Right atrium auricular region (tissue), 2 donors: Measurements from ENCODE around the gene PPP2R5C. TPM values are rescaled to one million over a fixed set of nuclear protein-coding genes. Genes with fewer than 3 reads are reported as not detected.

Source experiments
- DNase-seq: peaks from one replicate; pipeline ENCODE4 v3.0.0-alpha.2; 2019; ENCODE audit warnings: low spot score
- H3K27ac ChIP-seq, 2 donors: fragments of 200-600 bp; sonication (generic); 1 replicate in 1 of 2; 2 replicates in 1 of 2; pipeline ENCODE4 v1.5.1; 2016 to 2019
- H3K27me3 ChIP-seq, 2 donors: fragments of 200-600 bp; sonication (generic); one replicate each; pipeline versions ENCODE4 v1.5.1 to v1.6.0; 2017 to 2019
- H3K36me3 ChIP-seq: fragments of 200-600 bp; sonication (generic); one replicate; pipeline ENCODE4 v1.5.1; 2016
- H3K4me1 ChIP-seq, 2 donors: fragments of 200-600 bp; sonication (generic); one replicate each; pipeline versions ENCODE4 v1.5.1 to v1.6.0; 2017 to 2019
- H3K4me3 ChIP-seq, 2 donors: fragments of 200-600 bp; sonication (generic); 1 replicate in 1 of 2; 2 replicates in 1 of 2; pipeline ENCODE4 v1.5.1; 2017 to 2019; ENCODE audit warnings: mild to moderate bottlenecking in 1 of 2, moderate library complexity in 1 of 2
- H3K9me3 ChIP-seq, 2 donors: fragments of 200-600 bp; sonication (generic); one replicate each; pipeline ENCODE4 v1.5.1; 2019
- total RNA-seq, 2 donors: library from RNA; depleted of rRNA; stranded (reverse); fragments of >200 nt; gene quantifications; one replicate each; pipeline ENCODE4 v1.1.0, GENCODE V29; 2016
- TF ChIP-seq, protein P1 (sequence below), 2 donors: fragments of 200-600 bp; sonication (generic); IDR thresholded peaks; one replicate each; pipeline ENCODE4 v1.5.1; 2019; ENCODE audit warnings: antibody characterized with exemption in 2 of 2

PPP2R5C gene
- total RNA-seq, 2 donors from 2014 or later: 82.2 to 82.9 TPM

DNA sequence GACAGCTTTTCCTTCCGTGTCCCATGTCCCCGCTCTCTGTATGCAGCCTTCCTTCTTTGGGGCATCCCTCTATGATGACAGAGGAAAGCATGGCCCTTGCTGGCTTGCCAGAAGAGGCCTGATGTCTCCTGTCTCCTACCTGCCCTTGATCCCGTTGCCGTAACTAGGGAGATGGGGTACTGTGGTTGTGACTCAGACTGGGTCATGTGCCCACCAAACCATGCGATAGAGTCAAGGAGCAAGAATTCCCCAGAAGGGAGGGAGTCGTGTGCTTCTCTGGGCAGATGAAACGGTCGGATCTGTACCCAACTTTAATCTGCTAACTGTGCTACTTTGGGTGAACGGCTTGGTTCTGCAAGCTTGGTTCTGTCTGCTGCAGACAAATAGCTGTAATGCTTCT, 103.8 kb downstream of the PPP2R5C start:
- peak; percentile 26 for DNase-seq
- peaks cover 0 to 8% of the 10 kb centered on the region in 2 donors for H3K4me1 ChIP-seq
- TF ChIP-seq, protein P1, sequence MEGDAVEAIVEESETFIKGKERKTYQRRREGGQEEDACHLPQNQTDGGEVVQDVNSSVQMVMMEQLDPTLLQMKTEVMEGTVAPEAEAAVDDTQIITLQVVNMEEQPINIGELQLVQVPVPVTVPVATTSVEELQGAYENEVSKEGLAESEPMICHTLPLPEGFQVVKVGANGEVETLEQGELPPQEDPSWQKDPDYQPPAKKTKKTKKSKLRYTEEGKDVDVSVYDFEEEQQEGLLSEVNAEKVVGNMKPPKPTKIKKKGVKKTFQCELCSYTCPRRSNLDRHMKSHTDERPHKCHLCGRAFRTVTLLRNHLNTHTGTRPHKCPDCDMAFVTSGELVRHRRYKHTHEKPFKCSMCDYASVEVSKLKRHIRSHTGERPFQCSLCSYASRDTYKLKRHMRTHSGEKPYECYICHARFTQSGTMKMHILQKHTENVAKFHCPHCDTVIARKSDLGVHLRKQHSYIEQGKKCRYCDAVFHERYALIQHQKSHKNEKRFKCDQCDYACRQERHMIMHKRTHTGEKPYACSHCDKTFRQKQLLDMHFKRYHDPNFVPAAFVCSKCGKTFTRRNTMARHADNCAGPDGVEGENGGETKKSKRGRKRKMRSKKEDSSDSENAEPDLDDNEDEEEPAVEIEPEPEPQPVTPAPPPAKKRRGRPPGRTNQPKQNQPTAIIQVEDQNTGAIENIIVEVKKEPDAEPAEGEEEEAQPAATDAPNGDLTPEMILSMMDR (IDR thresholded peaks at IDR 0.05): no peak
- no peaks in the 10 kb centered on the region for H3K36me3 ChIP-seq
- H3K27ac ChIP-seq: no peak overlapping the region
- H3K9me3 ChIP-seq: no peaks in the 10 kb centered on the region
- H3K27me3 ChIP-seq: no peaks in the 10 kb centered on the region
- no peak overlapping the region for H3K4me3 ChIP-seq

DNA sequence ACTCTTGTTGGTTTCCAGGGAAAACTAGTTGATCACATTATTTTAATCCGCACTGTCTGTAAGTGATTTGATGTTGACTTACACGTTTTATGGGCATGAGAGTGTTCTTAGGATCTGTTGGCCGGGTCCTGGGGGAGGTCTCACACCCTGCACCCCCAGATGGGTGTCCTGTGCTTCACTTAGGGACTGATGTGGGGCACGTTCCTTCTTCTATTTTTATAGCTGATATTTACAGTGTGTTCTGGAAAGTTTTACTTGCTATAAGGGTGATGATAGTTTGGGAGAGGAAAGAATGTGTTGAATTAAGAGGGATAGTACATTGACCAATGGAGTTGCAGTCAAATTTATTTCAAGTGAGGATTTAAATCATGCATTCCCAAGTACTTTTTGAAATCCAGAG, 106.3 kb downstream of the PPP2R5C start:
- TF ChIP-seq, protein P1 (IDR thresholded peaks at IDR 0.05): no peak
- Histone ChIP-seq H3K4me1 (peaks cover 0 to 7% of the 10 kb centered on the region in 2 donors), H3K27me3 (no peaks in the 10 kb centered on the region), H3K9me3 (no peaks in the 10 kb centered on the region), H3K27ac (no peak overlapping the region), H3K4me3 (no peak overlapping the region), H3K36me3 (no peaks in the 10 kb centered on the region)
- DNase-seq: no peak

DNA sequence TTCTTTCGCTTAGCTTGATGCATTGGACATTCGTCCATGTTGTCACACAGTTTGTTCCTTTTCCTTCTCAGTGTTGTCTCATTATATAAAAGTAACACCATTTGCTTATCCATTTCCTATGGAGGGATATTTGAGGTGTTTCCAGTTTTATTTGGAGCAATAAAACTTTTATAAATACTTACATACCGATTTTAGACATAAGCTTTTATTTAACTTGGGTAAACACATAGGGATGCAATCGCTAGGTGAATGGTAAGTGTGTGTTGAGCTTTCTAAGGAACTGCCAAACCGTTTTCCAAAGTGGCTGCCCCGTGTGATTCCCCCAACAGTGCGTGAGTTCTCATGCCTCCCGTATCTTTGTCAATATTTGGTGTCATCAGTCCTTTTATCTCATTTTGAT, 107.7 kb downstream of the PPP2R5C start:
- H3K4me3 ChIP-seq: no peak overlapping the region
- H3K27me3 ChIP-seq: no peaks in the 10 kb centered on the region
- DNase-seq: no peak
- TF ChIP-seq, protein P1 (IDR thresholded peaks at IDR 0.05): no peak
- no peaks in the 10 kb centered on the region for H3K36me3 ChIP-seq
- peaks cover 0 to 7% of the 10 kb centered on the region in 2 donors for H3K4me1 ChIP-seq
- H3K27ac ChIP-seq: no peak overlapping the region
- no peaks in the 10 kb centered on the region for H3K9me3 ChIP-seq

DNA sequence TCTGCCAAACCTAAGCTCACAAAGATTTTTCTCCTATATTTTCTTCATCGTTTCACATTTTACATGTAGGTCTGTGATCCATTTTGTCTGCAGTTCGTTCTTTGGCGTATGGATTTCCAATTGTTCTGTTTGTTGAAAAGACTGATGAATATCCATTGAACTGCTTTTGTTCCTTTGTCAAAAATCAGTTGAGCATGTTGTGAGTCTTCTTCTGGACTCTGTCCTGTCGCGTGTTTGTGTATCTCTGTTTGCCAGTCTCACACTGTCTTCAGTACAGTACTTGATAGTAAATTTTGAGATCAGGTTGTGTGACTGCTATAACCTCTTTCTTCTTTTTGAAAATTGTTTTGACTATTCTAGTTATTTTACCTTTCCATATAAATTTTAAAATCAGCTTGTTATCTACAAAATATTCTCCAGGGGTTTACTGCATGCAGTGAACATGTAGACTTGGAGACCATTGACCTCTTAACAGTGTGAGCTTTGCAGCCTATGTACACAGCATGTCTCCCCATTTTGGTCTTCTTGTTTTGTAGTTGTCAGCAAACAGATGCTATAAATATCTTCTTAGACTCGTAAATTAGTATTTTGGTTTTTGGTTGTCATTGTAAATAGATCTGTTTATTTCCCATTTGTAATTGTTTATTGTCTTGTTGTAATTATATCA, 108.9 kb downstream of the PPP2R5C start:
- no peak for DNase-seq
- TF ChIP-seq, protein P1 (IDR thresholded peaks at IDR 0.05): no peak
- H3K36me3 ChIP-seq: no peaks in the 10 kb centered on the region
- H3K4me1 ChIP-seq: peaks cover 0 to 10% of the 10 kb centered on the region in 2 donors
- H3K9me3 ChIP-seq: no peaks in the 10 kb centered on the region
- H3K27ac ChIP-seq: no peak overlapping the region
- no peaks in the 10 kb centered on the region for H3K27me3 ChIP-seq
- no peak overlapping the region for H3K4me3 ChIP-seq

DNA sequence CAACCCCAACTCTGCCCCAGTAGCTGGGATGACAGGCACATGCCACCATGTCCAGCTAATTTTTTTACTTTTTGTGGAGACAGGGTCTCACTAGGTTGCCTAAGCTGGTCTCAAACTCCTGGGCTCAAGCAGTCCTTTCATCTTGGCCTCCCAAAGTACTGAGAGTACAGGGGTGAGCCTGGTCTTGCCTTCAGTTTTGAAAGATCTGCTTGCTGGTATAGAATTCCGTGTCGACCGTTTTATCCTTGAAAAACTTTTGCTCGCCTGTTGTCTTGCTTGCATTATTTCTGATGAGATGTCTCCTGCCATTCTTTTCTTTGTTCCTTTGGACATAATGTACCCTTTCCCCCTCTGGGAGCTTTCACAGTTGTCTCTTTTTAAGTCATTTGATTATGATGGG, 110.8 kb downstream of the PPP2R5C start:
- Histone ChIP-seq H3K36me3 (no peaks in the 10 kb centered on the region), H3K27ac (no peak overlapping the region), H3K4me3 (no peak overlapping the region), H3K9me3 (no peaks in the 10 kb centered on the region), H3K27me3 (no peaks in the 10 kb centered on the region), H3K4me1 (peaks cover 0 to 27% of the 10 kb centered on the region in 2 donors)
- TF ChIP-seq, protein P1 (IDR thresholded peaks at IDR 0.05): no peak
- no peak for DNase-seq
